ENCODE results near the gene STX8.

Gene STX8

GRCh38 chr17:9553596-9553995 is 22.0 kb downstream of the STX8 start:
- POLR2A ChIA-PET, result no interaction called here
- Histone ChIP-seq H3K4me3 (ENCODE audit: low read depth, low read length) (no peak overlapping the region), H3K4me1 (ENCODE audit: control insufficient read depth, insufficient read depth, low read length) (peaks cover 2% of the 10 kb centered on the region; the same call in 1 of the 2 replicates), H3K9me3 (ENCODE audit: control insufficient read depth, insufficient read depth, low read depth, low read length) (no peaks in the 10 kb centered on the region), H3K36me3 (ENCODE audit: control insufficient read depth in 2 of 2, insufficient read depth in 1 of 2, low read length in 2 of 2) (no peaks in the 10 kb centered on the region; a peak in 1 of 3 replicates), H3K27ac (ENCODE audit: extremely low read depth, low read depth, low read length) (no peak overlapping the region)
- TF ChIP-seq ZNF112 (tag by site-specific recombination; IDR thresholded peaks at IDR 0.05), result no peak
- CTCF ChIA-PET, result interaction anchor here (0.7 to 2.3 kb wide), 6 partner anchors 15 to 666 kb away, joined by 3 to 11 read pairs (median 4); partner anchors contain the start of gene STX8

GRCh38 chr17:9553181-9553580 is 22.4 kb downstream of the STX8 start:
- Histone ChIP-seq H3K27ac (ENCODE audit: extremely low read depth, low read depth, low read length) (no peak overlapping the region), H3K4me3 (ENCODE audit: low read depth, low read length) (no peak overlapping the region), H3K4me1 (ENCODE audit: control insufficient read depth, insufficient read depth, low read length) (peaks cover 2% of the 10 kb centered on the region; the same call in 1 of the 2 replicates), H3K36me3 (ENCODE audit: control insufficient read depth in 2 of 2, insufficient read depth in 1 of 2, low read length in 2 of 2) (no peaks in the 10 kb centered on the region; a peak in 1 of 3 replicates), H3K9me3 (ENCODE audit: control insufficient read depth, insufficient read depth, low read depth, low read length) (no peaks in the 10 kb centered on the region)
- CTCF ChIA-PET, result interaction anchor here (0.7 to 2.3 kb wide), 6 partner anchors 15 to 665 kb away, joined by 3 to 11 read pairs (median 4); no protein-coding TSS in a partner anchor
- no peak for TF ChIP-seq ZBTB11 (tag by site-specific recombination; conservative IDR thresholded peaks at IDR 0.05; ENCODE audit: low read depth)
- no peak for TF ChIP-seq ELK4 (IDR thresholded peaks at IDR 0.05; ENCODE audit: borderline replicate concordance, low read depth, low read length)
- no peak for TF ChIP-seq ZNF48 (tag by site-specific recombination; IDR thresholded peaks at IDR 0.05)
- TF ChIP-seq ZNF37A (tag by site-specific recombination; IDR thresholded peaks at IDR 0.05), result no peak
- TF ChIP-seq EGR2 (tag by site-specific recombination; IDR thresholded peaks at IDR 0.05; ENCODE audit: low read depth), result no peak
- no peak for TF ChIP-seq ZNF510 (tag by site-specific recombination; IDR thresholded peaks at IDR 0.05; ENCODE audit: insufficient replicate concordance)
- TF ChIP-seq ZNF664 (tag by site-specific recombination; IDR thresholded peaks at IDR 0.05), result no peak
- no peak for TF ChIP-seq ZNF692 (tag by site-specific recombination; IDR thresholded peaks at IDR 0.05)
- TF ChIP-seq ZNF362 (tag by site-specific recombination; IDR thresholded peaks at IDR 0.05), result no peak
- POLR2A ChIA-PET, result no interaction called here

GRCh38 chr17:9549215-9549614 is 26.4 kb downstream of the STX8 start:
- CTCF ChIA-PET, result interaction anchor here (0.6 to 2.0 kb wide), 6 partner anchors 28 to 555 kb away, joined by 3 to 5 read pairs (median 4); no protein-coding TSS in a partner anchor
- Histone ChIP-seq H3K27ac (ENCODE audit: extremely low read depth, low read depth, low read length) (no peak overlapping the region), H3K4me1 (ENCODE audit: control insufficient read depth, insufficient read depth, low read length) (no peaks in the 10 kb centered on the region), H3K36me3 (ENCODE audit: control insufficient read depth in 2 of 2, insufficient read depth in 1 of 2, low read length in 2 of 2) (no peaks in the 10 kb centered on the region; a peak in 1 of 3 replicates), H3K4me3 (ENCODE audit: low read depth, low read length) (no peak overlapping the region), H3K9me3 (ENCODE audit: control insufficient read depth, insufficient read depth, low read depth, low read length) (no peaks in the 10 kb centered on the region)
- POLR2A ChIA-PET, result no interaction called here
- TF ChIP-seq ZBTB48 (tag by site-specific recombination; IDR thresholded peaks at IDR 0.05) (no peak), ZNF404 (tag by site-specific recombination; IDR thresholded peaks at IDR 0.05) (no peak), ZNF549 (tag by site-specific recombination; IDR thresholded peaks at IDR 0.05) (no peak), ZNF175 (tag by site-specific recombination; IDR thresholded peaks at IDR 0.05) (no peak), KLF17 (tag by site-specific recombination; IDR thresholded peaks at IDR 0.05) (no peak), ZNF473 (tag by site-specific recombination; IDR thresholded peaks at IDR 0.05) (no peak), ZNF785 (tag by site-specific recombination; IDR thresholded peaks at IDR 0.05) (no peak), KLF7 (tag by site-specific recombination; IDR thresholded peaks at IDR 0.05; ENCODE audit: borderline replicate concordance) (no peak), ZNF626 (tag by site-specific recombination; IDR thresholded peaks at IDR 0.05) (no peak), ZNF266 (tag by site-specific recombination; IDR thresholded peaks at IDR 0.05; ENCODE audit: low read depth) (no peak), ZNF311 (tag by site-specific recombination; IDR thresholded peaks at IDR 0.05; ENCODE audit: borderline replicate concordance) (no peak), ZNF555 (tag by site-specific recombination; conservative IDR thresholded peaks at IDR 0.05) (no peak), MYNN (tag by site-specific recombination; IDR thresholded peaks at IDR 0.05; ENCODE audit: borderline replicate concordance) (no peak)

All from HEK293 (cell line).